Measurements from ENCODE around the gene MYLK. TPM values are rescaled to one million over a fixed set of nuclear protein-coding genes. Genes with fewer than 3 reads are reported as not detected.

MYLK gene
- polyA plus RNA-seq, 3 donors, result 0.35 to 1.3 (median 0.51) TPM

- no peak overlapping the region for H3K4me3 Mint-ChIP-seq
Measured at GRCh38 chr3:123869165-123869564, 15.0 kb downstream of the MYLK start.

GRCh38 chr3:123864706-123865105 lies 19.4 kb downstream of the MYLK start:
- Mint-ChIP-seq H3K27ac (no peak overlapping the region), H3K9me3 (peaks cover 0 to 11% (median 3%) of the 10 kb centered on the region in 7 donors), H3K4me3 (no peak overlapping the region), H3K36me3 (no peaks in the 10 kb centered on the region), H3K4me1 (no peaks in the 10 kb centered on the region), H3K27me3 (ENCODE audit: low read depth in 3 of 3) (peaks cover 0 to 5% (median 0%) of the 10 kb centered on the region in 3 donors)
- Histone ChIP-seq H3K27ac (ENCODE audit: low read depth in 1 of 2, low read length in 2 of 2) (no peak overlapping the region), H3K79me2 (ENCODE audit: insufficient read depth, low read length) (no peaks in the 10 kb centered on the region), H3K4me2 (replicated peaks; ENCODE audit: extremely low read depth, low read length, poor library complexity, severe bottlenecking) (no peak overlapping the region), H3K27me3 (ENCODE audit: control insufficient read depth in 2 of 2, insufficient read depth in 2 of 2, low read length in 2 of 2) (no peaks in the 10 kb centered on the region), H3K36me3 (replicated peaks in 1 of 2; ENCODE audit: control insufficient read depth in 1 of 2, insufficient read depth in 2 of 2, low read length in 2 of 2) (no peaks in the 10 kb centered on the region), H3K9me3 (replicated peaks in 1 of 2; ENCODE audit: control insufficient read depth in 1 of 2, insufficient read depth in 1 of 2, low read length in 2 of 2) (peaks cover 0 to 5% of the 10 kb centered on the region in 2 donors), H3K4me1 (ENCODE audit: control insufficient read depth in 1 of 2, insufficient read depth in 2 of 2, low read length in 2 of 2) (no peaks in the 10 kb centered on the region), H4K20me1 (ENCODE audit: insufficient read depth, low read length) (no peaks in the 10 kb centered on the region), H3K9ac (ENCODE audit: insufficient read depth, low read length, poor library complexity, severe bottlenecking) (no peak overlapping the region), H2AFZ (ENCODE audit: insufficient read depth, low read depth, low read length, poor library complexity, severe bottlenecking) (no peak overlapping the region), H3K4me3 (replicated peaks in 1 of 3; ENCODE audit: low read depth in 2 of 3, low read length in 3 of 3) (no peak overlapping the region)
- intact Hi-C loops (cut with micrococcal nuclease), result no loop called here
- 92% methylated on average over 2 of the region's 4 CpGs for WGBS (ENCODE audit: insufficient coverage)
- no peak for TF ChIP-seq CTCF (IDR thresholded peaks at IDR 0.05)
- DNase-seq, result no peak

More at GRCh38 chr3:123869165-123869564, 15.0 kb downstream of the MYLK start:
- H2AFZ ChIP-seq (ENCODE audit: insufficient read depth, low read depth, low read length, poor library complexity, severe bottlenecking), result no peak overlapping the region
- Mint-ChIP-seq H3K9me3 (peaks cover 0 to 10% (median 4%) of the 10 kb centered on the region in 7 donors), H3K36me3 (no peaks in the 10 kb centered on the region), H3K27me3 (ENCODE audit: low read depth in 3 of 3) (peaks cover 0 to 6% (median 4%) of the 10 kb centered on the region in 3 donors), H3K4me1 (no peaks in the 10 kb centered on the region), H3K27ac (no peak overlapping the region)
- no peak overlapping the region for H3K4me2 ChIP-seq (replicated peaks; ENCODE audit: extremely low read depth, low read length, poor library complexity, severe bottlenecking)
- H3K79me2 ChIP-seq (ENCODE audit: insufficient read depth, low read length), result no peaks in the 10 kb centered on the region
- no peaks in the 10 kb centered on the region for H4K20me1 ChIP-seq (ENCODE audit: insufficient read depth, low read length)
- H3K27me3 ChIP-seq (ENCODE audit: control insufficient read depth in 2 of 2, insufficient read depth in 2 of 2, low read length in 2 of 2), result no peaks in the 10 kb centered on the region
- no CpG with 5 or more reads among the region's 1 CpG for whole genome bisulfite sequencing (ENCODE audit: insufficient coverage)
- DNase-seq, result no peak
- no peak for TF ChIP-seq CTCF (IDR thresholded peaks at IDR 0.05)
- H3K36me3 ChIP-seq (replicated peaks in 1 of 2; ENCODE audit: control insufficient read depth in 1 of 2, insufficient read depth in 2 of 2, low read length in 2 of 2), result no peaks in the 10 kb centered on the region
- no peak overlapping the region for H3K4me3 ChIP-seq (replicated peaks in 1 of 3; ENCODE audit: low read depth in 2 of 3, low read length in 3 of 3)
- no peak overlapping the region for H3K27ac ChIP-seq (ENCODE audit: low read depth in 1 of 2, low read length in 2 of 2)
- intact Hi-C loops (cut with micrococcal nuclease), result no loop called here
- peaks cover 0 to 5% of the 10 kb centered on the region in 2 donors for H3K9me3 ChIP-seq (replicated peaks in 1 of 2; ENCODE audit: control insufficient read depth in 1 of 2, insufficient read depth in 1 of 2, low read length in 2 of 2)
- no peak overlapping the region for H3K9ac ChIP-seq (ENCODE audit: insufficient read depth, low read length, poor library complexity, severe bottlenecking)
- no peaks in the 10 kb centered on the region for H3K4me1 ChIP-seq (ENCODE audit: control insufficient read depth in 1 of 2, insufficient read depth in 2 of 2, low read length in 2 of 2)

Measured in CD14-positive monocyte (primary cell).